Right ventricle myocardium inferior (tissue), 1 donor: Measurements from ENCODE around the gene CBX7. TPM values are rescaled to one million over a fixed set of nuclear protein-coding genes. Genes with fewer than 3 reads are reported as not detected.

ENCODE experiments used
- ATAC-seq: fragments of 200-7000 bp; cut with Tn5 transposase; one replicate; pipeline ENCODE4 v1.9.1; 2020; ENCODE audit warnings: mild to moderate bottlenecking, moderate library complexity
- DNase-seq: peaks from one replicate; pipeline ENCODE4 v3.0.0; 2021; ENCODE audit errors: missing footprints
- intact Hi-C: fragments of 100-400 bp; cut with DNase I; formaldehyde crosslinking; loops from one replicate; pipeline ENCODE4 v1.11.0; 2022
- long read RNA-seq: library from polyadenylated mRNA; unstranded; transcript quantifications from one replicate; pipeline ENCODE4 v2.0.0, GENCODE V29; 2021
- total RNA-seq: library from RNA; stranded (reverse); fragmentation: NEBNext Ultra II Directional; extraction: Animal tissue kit (Norgen Biotek cat#: 25700); gene quantifications from one replicate; pipeline ENCODE4 v1.2.1, GENCODE V29; 2021
- donor health status: DM: no; HTN: yes; CAD: no; lungs with severe emphysema.

The CBX7 gene
- 66.0 TPM for total RNA-seq
- long read RNA-seq, full-length matches to known transcripts, result 20 of 66 reads
- long read RNA-seq, partial matches to known transcripts, result 1 of 66 reads
- long read RNA-seq, other reads (novel, unspliced or antisense), result 45 of 66 reads

GRCh38 chr22:39152511-39153219 is at the start of gene CBX7:
CBX7 (minus strand) TSS chr22:39152680; CDS start chr22:39152444, 236 bp downstream.
- intact Hi-C loops, result loop anchor here (2.0 to 5.0 kb wide), 2 partner anchors 166 to 375 kb away; partner anchors contain the start of gene RPL3
- ATAC-seq (peak; percentile 92), DNase-seq (peak; percentile 98)

GRCh38 chr22:39197578-39197977 is 45.1 kb upstream of the CBX7 start:
- no peak for DNase-seq
- ATAC-seq, result no peak
- intact Hi-C loops, result no loop called here

- ATAC-seq, result no peak
- DNase-seq, result no peak
- intact Hi-C loops, result no loop called here
Observed at GRCh38 chr22:39194098-39194497, 41.6 kb upstream of the CBX7 start.

- intact Hi-C loops, result no loop called here
- no peak for DNase-seq
- no peak for ATAC-seq
Observed at GRCh38 chr22:39188809-39189208, 36.3 kb upstream of the CBX7 start.

- DNase-seq (peak; percentile 89), ATAC-seq (peak; percentile 93)
- intact Hi-C loops, result no loop called here
Observed at GRCh38 chr22:39185601-39186012, 33.1 kb upstream of the CBX7 start.

GRCh38 chr22:39184586-39185577 is 32.4 kb upstream of the CBX7 start:
- intact Hi-C loops, result no loop called here
- ATAC-seq, result peak; percentile 5
- no peak for DNase-seq

- no peak for DNase-seq
- intact Hi-C loops, result no loop called here
Observed at GRCh38 chr22:39183991-39184585, 31.6 kb upstream of the CBX7 start.

GRCh38 chr22:39182478-39183030 is 30.1 kb upstream of the CBX7 start:
- intact Hi-C loops, result no loop called here
- DNase-seq (no peak), ATAC-seq (no peak)

More at GRCh38 chr22:39183991-39184585, 31.6 kb upstream of the CBX7 start:
- ATAC-seq, result peak; percentile 9

- intact Hi-C loops, result no loop called here
- no peak for ATAC-seq
Observed at GRCh38 chr22:39181778-39182177, 29.3 kb upstream of the CBX7 start.

GRCh38 chr22:39181356-39181755 is 28.9 kb upstream of the CBX7 start:
- ATAC-seq (no peak), DNase-seq (no peak)
- intact Hi-C loops, result no loop called here

More at GRCh38 chr22:39181778-39182177, 29.3 kb upstream of the CBX7 start:
- no peak for DNase-seq

GRCh38 chr22:39179841-39180335 is 27.4 kb upstream of the CBX7 start:
- DNase-seq (no peak), ATAC-seq (no peak)
- intact Hi-C loops, result loop anchor here (10.0 kb wide), 1 partner anchor 345 kb away; the partner anchor contains the start of gene ATF4

- no peak for DNase-seq
- intact Hi-C loops, result loop anchor here (10.0 kb wide), 1 partner anchor 345 kb away; the partner anchor contains the start of gene ATF4
- no peak for ATAC-seq
Observed at GRCh38 chr22:39179401-39179827, 26.9 kb upstream of the CBX7 start.

GRCh38 chr22:39178206-39179111 is 26.0 kb upstream of the CBX7 start:
- DNase-seq, result no peak
- ATAC-seq, result no peak
- intact Hi-C loops, result loop anchor here (10.0 kb wide), 1 partner anchor 346 kb away; the partner anchor contains the start of gene ATF4

- no peak for ATAC-seq
- DNase-seq, result no peak
- intact Hi-C loops, result loop anchor here (10.0 kb wide), 1 partner anchor 347 kb away; the partner anchor contains the start of gene ATF4
Observed at GRCh38 chr22:39177791-39178190, 25.3 kb upstream of the CBX7 start.

GRCh38 chr22:39177456-39177775 is 24.9 kb upstream of the CBX7 start:
- DNase-seq (no peak), ATAC-seq (no peak)
- intact Hi-C loops, result loop anchor here (10.0 kb wide), 1 partner anchor 347 kb away; the partner anchor contains the start of gene ATF4

GRCh38 chr22:39176714-39177455 is 24.4 kb upstream of the CBX7 start:
- intact Hi-C loops, result loop anchor here (10.0 kb wide), 1 partner anchor 348 kb away; the partner anchor contains the start of gene ATF4
- DNase-seq (no peak), ATAC-seq (no peak)
